ENCODE data around the gene TPSAB1. TPM values are rescaled to one million over a fixed set of nuclear protein-coding genes. Genes with fewer than 3 reads are reported as not detected.
"Not testable (repeated sequence)": the region's sequence is repeated elsewhere in the genome, so short reads cannot be mapped to it uniquely, and the experiment has no call there.

Gene TPSAB1
- polyA plus RNA-seq, 4 donors: not detected

GRCh38 chr16:1263591-1264344, 23.3 kb downstream of the TPSAB1 start:
- no peak for DNase-seq (ENCODE audit: low read depth in 4 of 4, low spot score in 2 of 4)

- DNase-seq (ENCODE audit: low read depth in 4 of 4, low spot score in 2 of 4): no peak
Observed at GRCh38 chr16:1264345-1265089, 24.0 kb downstream of the TPSAB1 start.

- DNase-seq (ENCODE audit: low read depth in 4 of 4, low spot score in 2 of 4): no peak
Observed at GRCh38 chr16:1265090-1265630, 24.7 kb downstream of the TPSAB1 start.

- no peak for DNase-seq (ENCODE audit: low read depth in 4 of 4, low spot score in 2 of 4)
Observed at GRCh38 chr16:1265826-1266225, 25.3 kb downstream of the TPSAB1 start.

GRCh38 chr16:1269418-1269817, 28.9 kb downstream of the TPSAB1 start:
- DNase-seq (ENCODE audit: low read depth in 4 of 4, low spot score in 2 of 4): not testable (repeated sequence)

- DNase-seq (ENCODE audit: low read depth in 4 of 4, low spot score in 2 of 4): no peak
Observed at GRCh38 chr16:1271380-1271723, 30.8 kb downstream of the TPSAB1 start.

- DNase-seq (ENCODE audit: low read depth in 4 of 4, low spot score in 2 of 4): not testable (repeated sequence)
Observed at GRCh38 chr16:1271724-1272413, 31.4 kb downstream of the TPSAB1 start.

GRCh38 chr16:1272453-1273198, 32.1 kb downstream of the TPSAB1 start:
- DNase-seq (ENCODE audit: low read depth in 4 of 4, low spot score in 2 of 4): no peak

GRCh38 chr16:1273816-1274215, 33.3 kb downstream of the TPSAB1 start:
- no peak for DNase-seq (ENCODE audit: low read depth in 4 of 4, low spot score in 2 of 4)

GRCh38 chr16:1274767-1275166, 34.3 kb downstream of the TPSAB1 start:
- no peak for DNase-seq (ENCODE audit: low read depth in 4 of 4, low spot score in 2 of 4)

- no peak for DNase-seq (ENCODE audit: low read depth in 4 of 4, low spot score in 2 of 4)
Observed at GRCh38 chr16:1275791-1276579, 35.5 kb downstream of the TPSAB1 start.

GRCh38 chr16:1276580-1276878, 36.0 kb downstream of the TPSAB1 start:
- DNase-seq (ENCODE audit: low read depth in 4 of 4, low spot score in 2 of 4): no peak

GRCh38 chr16:1277151-1277598, 36.7 kb downstream of the TPSAB1 start:
- no peak for DNase-seq (ENCODE audit: low read depth in 4 of 4, low spot score in 2 of 4)

GRCh38 chr16:1277617-1278282, 37.2 kb downstream of the TPSAB1 start:
- DNase-seq (ENCODE audit: low read depth in 4 of 4, low spot score in 2 of 4): no peak

GRCh38 chr16:1278477-1278876, 38.0 kb downstream of the TPSAB1 start:
- DNase-seq (ENCODE audit: low read depth in 4 of 4, low spot score in 2 of 4): no peak

- no peak for DNase-seq (ENCODE audit: low read depth in 4 of 4, low spot score in 2 of 4)
Observed at GRCh38 chr16:1279081-1279944, 38.8 kb downstream of the TPSAB1 start.

- DNase-seq (ENCODE audit: low read depth in 4 of 4, low spot score in 2 of 4): no peak
Observed at GRCh38 chr16:1279945-1280589, 39.6 kb downstream of the TPSAB1 start.

GRCh38 chr16:1280783-1281182, 40.3 kb downstream of the TPSAB1 start:
- no peak for DNase-seq (ENCODE audit: low read depth in 4 of 4, low spot score in 2 of 4)
